Endothelial cell of umbilical vein (primary cell): ENCODE data around the gene DPM2.

Experiments used
- POLR2A ChIP-seq: IDR thresholded peaks from 2 replicates; pipeline ENCODE4 v1.6.1; 2012; ENCODE audit warnings: low read depth, mild to moderate bottlenecking, control low read depth, low read length
- POLR2AphosphoS5 ChIP-seq: IDR thresholded peaks from 2 replicates; pipeline ENCODE4 v1.6.1; 2012; ENCODE audit warnings: low read depth, mild to moderate bottlenecking, control low read depth, low read length, moderate library complexity; ENCODE audit not compliant: insufficient read depth

- TF ChIP-seq POLR2AphosphoS5 (no peak), POLR2A (no peak)
Measured at GRCh38 chr9:127923046-127923445, 14.6 kb downstream of the DPM2 start.
